ENCODE data around the gene MXRA5.
"Not testable (repeated sequence)": the region's sequence is repeated elsewhere in the genome, so short reads cannot be mapped to it uniquely, and the experiment has no call there.

Gene MXRA5

GRCh38 chrX:3346501-3347259 is at the start of gene MXRA5:
TSS of gene MXRA5 (minus strand) at chrX:3346652. CDS start at chrX:3343833, 2,819 bp downstream.
- DNase-seq = no peak

- DNase-seq = no peak
These were observed 47.2 kb upstream of the MXRA5 start for GRCh38 chrX:3393581-3394111.

GRCh38 chrX:3393178-3393577 is 46.7 kb upstream of the MXRA5 start:
- DNase-seq = no peak

GRCh38 chrX:3388457-3388856 is 42.0 kb upstream of the MXRA5 start:
- DNase-seq = no peak

GRCh38 chrX:3384327-3384726 is 37.9 kb upstream of the MXRA5 start:
- no peak for DNase-seq

GRCh38 chrX:3380603-3381002 is 34.2 kb upstream of the MXRA5 start:
- no peak for DNase-seq

GRCh38 chrX:3379111-3379510 is 32.7 kb upstream of the MXRA5 start:
- DNase-seq = no peak

- no peak for DNase-seq
These were observed 31.7 kb upstream of the MXRA5 start for GRCh38 chrX:3378156-3378555.

GRCh38 chrX:3377560-3377959 is 31.1 kb upstream of the MXRA5 start:
- no peak for DNase-seq

GRCh38 chrX:3375878-3376508 is 29.5 kb upstream of the MXRA5 start:
- DNase-seq = not testable (repeated sequence)

- no peak for DNase-seq
These were observed 27.8 kb upstream of the MXRA5 start for GRCh38 chrX:3374108-3374800.

- no peak for DNase-seq
These were observed 24.7 kb upstream of the MXRA5 start for GRCh38 chrX:3371163-3371562.

GRCh38 chrX:3370656-3371055 is 24.2 kb upstream of the MXRA5 start:
- DNase-seq = no peak

GRCh38 chrX:3362956-3363355 is 16.5 kb upstream of the MXRA5 start:
- no peak for DNase-seq

- no peak for DNase-seq
These were observed 14.4 kb upstream of the MXRA5 start for GRCh38 chrX:3360881-3361280.

- not testable (repeated sequence) for DNase-seq
These were observed 6.3 kb upstream of the MXRA5 start for GRCh38 chrX:3352741-3353140.

- DNase-seq = no peak
These were observed 4.8 kb upstream of the MXRA5 start for GRCh38 chrX:3351276-3351675.

GRCh38 chrX:3348191-3348590 is 1.7 kb upstream of the MXRA5 start:
- no peak for DNase-seq

- no peak for DNase-seq
These were observed 916 bp downstream of the MXRA5 start for GRCh38 chrX:3345281-3346191.

GRCh38 chrX:3343569-3343968 is 2.9 kb downstream of the MXRA5 start:
- not testable (repeated sequence) for DNase-seq

GRCh38 chrX:3340016-3340415 is 6.4 kb downstream of the MXRA5 start:
- no peak for DNase-seq

- no peak for DNase-seq
These were observed 19.8 kb downstream of the MXRA5 start for GRCh38 chrX:3326681-3327080.
